Measurements from ENCODE around the gene SERPINB8. TPM values are rescaled to one million over a fixed set of nuclear protein-coding genes. Genes with fewer than 3 reads are reported as not detected.
A peak's percentile ranks its signal among the peaks of the same experiment; 100 is the strongest.

SERPINB8 gene
- total RNA-seq, 4 donors from 2014 or later = 6.2 to 18.4 (median 11.1) TPM

- Histone ChIP-seq H3K27me3 (peaks cover 0 to 21% (median 3%) of the 10 kb centered on the region in 4 donors), H3K4me3 (no peak overlapping the region), H3K4me1 (no peaks in the 10 kb centered on the region), H3K9me3 (no peaks in the 10 kb centered on the region), H3K27ac (replicated peaks in 1 of 4) (no peak overlapping the region), H3K36me3 (no peaks in the 10 kb centered on the region)
- TF ChIP-seq POLR2A (IDR thresholded peaks at IDR 0.05; ENCODE audit: low read depth) = no peak
- no peak for TF ChIP-seq CTCF (IDR thresholded peaks at IDR 0.05)
- TF ChIP-seq EP300 (IDR thresholded peaks at IDR 0.05) = no peak
- TF ChIP-seq POLR2AphosphoS5 (IDR thresholded peaks at IDR 0.05) = no peak
- DNase-seq (ENCODE audit: extremely low spot score) = no peak
- intact Hi-C loops (cut with DNase I) = no loop called here
- 60% methylated on average over 4 of the region's 4 CpGs for WGBS
These were observed 13.1 kb upstream of the SERPINB8 start for GRCh38 chr18:63956755-63957154.

GRCh38 chr18:63960891-63961290 is 9.0 kb upstream of the SERPINB8 start:
- Histone ChIP-seq H3K27ac (replicated peaks in 1 of 4) (no peak overlapping the region), H3K36me3 (no peaks in the 10 kb centered on the region), H3K4me3 (no peak overlapping the region), H3K9me3 (no peaks in the 10 kb centered on the region), H3K27me3 (peaks cover 0 to 21% (median 1%) of the 10 kb centered on the region in 4 donors), H3K4me1 (peaks cover 0 to 3% (median 0%) of the 10 kb centered on the region in 4 donors)
- no peak for DNase-seq (ENCODE audit: extremely low spot score)
- intact Hi-C loops (cut with DNase I) = no loop called here
- 60% methylated on average over 1 of the region's 1 CpG for WGBS
- TF ChIP-seq EP300 (IDR thresholded peaks at IDR 0.05) (no peak), POLR2AphosphoS5 (IDR thresholded peaks at IDR 0.05) (no peak), POLR2A (IDR thresholded peaks at IDR 0.05; ENCODE audit: low read depth) (no peak), CTCF (IDR thresholded peaks at IDR 0.05) (no peak)

GRCh38 chr18:63961435-63961980 is 8.4 kb upstream of the SERPINB8 start:
- intact Hi-C loops (cut with DNase I) = no loop called here

GRCh38 chr18:63962137-63962536 is 7.7 kb upstream of the SERPINB8 start:
- no peak overlapping the region for H3K27ac ChIP-seq (replicated peaks in 1 of 4)
- H3K27me3 ChIP-seq = peaks cover 0 to 12% (median 0%) of the 10 kb centered on the region in 4 donors
- TF ChIP-seq EP300 (IDR thresholded peaks at IDR 0.05) (no peak), CTCF (IDR thresholded peaks at IDR 0.05) (no peak), POLR2AphosphoS5 (IDR thresholded peaks at IDR 0.05) (no peak), POLR2A (IDR thresholded peaks at IDR 0.05; ENCODE audit: low read depth) (no peak)
- DNase-seq (ENCODE audit: extremely low spot score) = no peak
- H3K4me1 ChIP-seq = peaks cover 0 to 3% (median 0%) of the 10 kb centered on the region in 4 donors
- H3K9me3 ChIP-seq = no peaks in the 10 kb centered on the region
- no peak overlapping the region for H3K4me3 ChIP-seq
- intact Hi-C loops (cut with DNase I) = loop anchor here (2.0 kb wide), 1 partner anchor 33 kb away; no protein-coding TSS in a partner anchor
- H3K36me3 ChIP-seq = no peaks in the 10 kb centered on the region
- 35% methylated on average over 1 of the region's 1 CpG for WGBS

More at GRCh38 chr18:63961435-63961980, 8.4 kb upstream of the SERPINB8 start:
- peaks cover 0 to 16% (median 0%) of the 10 kb centered on the region in 4 donors for H3K27me3 ChIP-seq
- H3K4me1 ChIP-seq = peaks cover 0 to 3% (median 0%) of the 10 kb centered on the region in 4 donors
- no peak overlapping the region for H3K4me3 ChIP-seq
- TF ChIP-seq POLR2A (IDR thresholded peaks at IDR 0.05; ENCODE audit: low read depth) = no peak
- no peak overlapping the region for H3K27ac ChIP-seq (replicated peaks in 1 of 4)
- 66% methylated on average over 5 of the region's 5 CpGs for WGBS
- no peak for DNase-seq (ENCODE audit: extremely low spot score)
- H3K9me3 ChIP-seq = no peaks in the 10 kb centered on the region
- no peaks in the 10 kb centered on the region for H3K36me3 ChIP-seq

- no peak overlapping the region for H3K27ac ChIP-seq (replicated peaks in 1 of 4)
- no peak for DNase-seq (ENCODE audit: extremely low spot score)
- 71% methylated on average over 1 of the region's 1 CpG for WGBS
- H3K4me1 ChIP-seq = peaks cover 0 to 3% (median 0%) of the 10 kb centered on the region in 4 donors
- peaks cover 0 to 12% (median 0%) of the 10 kb centered on the region in 4 donors for H3K27me3 ChIP-seq
- H3K4me3 ChIP-seq = no peak overlapping the region
- intact Hi-C loops (cut with DNase I) = loop anchor here (2.0 kb wide), 2 partner anchors 15 to 31 kb away; no protein-coding TSS in a partner anchor
- no peaks in the 10 kb centered on the region for H3K36me3 ChIP-seq
- H3K9me3 ChIP-seq = no peaks in the 10 kb centered on the region
- TF ChIP-seq POLR2AphosphoS5 (IDR thresholded peaks at IDR 0.05) (no peak), CTCF (IDR thresholded peaks at IDR 0.05) (peak; percentile 65 to 86 (median 72)), EP300 (IDR thresholded peaks at IDR 0.05) (no peak)
These were observed 6.1 kb upstream of the SERPINB8 start for GRCh38 chr18:63963615-63964256.
